H1 (cell line): ENCODE data around the gene KIR3DL2.

Experiments
- CEBPB ChIP-seq: IDR thresholded peaks from 2 replicates; pipeline ENCODE4 v1.6.1; 2012; ENCODE audit warnings: low read depth, low read length
- CTCF ChIP-seq, 3 experiments: IDR thresholded peaks; 1 replicate in 2 of 3; 2 replicates in 1 of 3; pipeline versions ENCODE4 v1.5.1 to v1.6.1; 2011; ENCODE audit warnings: low read length in 3 of 3, mild to moderate bottlenecking in 3 of 3, inconsistent platforms in 2 of 3, low read depth in 1 of 3, moderate library complexity in 1 of 3; ENCODE audit not compliant: insufficient read depth in 1 of 3; ENCODE audit errors: control extremely low read depth in 1 of 3
- HDAC2 ChIP-seq, 2 experiments: fragments of 300-600 bp in 1 of 2; sonication (generic) in 1 of 2; IDR thresholded peaks; 2 replicates each; pipeline ENCODE4 v1.6.1; 2011 to 2012; ENCODE audit warnings: low read depth in 2 of 2, low read length in 2 of 2, mild to moderate bottlenecking in 2 of 2, moderate library complexity in 2 of 2, borderline replicate concordance in 1 of 2, inconsistent platforms in 1 of 2
- POLR2AphosphoS5 ChIP-seq: IDR thresholded peaks from 2 replicates; pipeline ENCODE4 v1.6.1; 2011; ENCODE audit warnings: low read depth, low read length
- TAF1 ChIP-seq: IDR thresholded peaks from 2 replicates; pipeline ENCODE4 v1.6.1; 2011; ENCODE audit warnings: mild to moderate bottlenecking, low read depth, low read length

GRCh38 chr19:54805665-54806515, 44.4 kb upstream of the KIR3DL2 start:
- TF ChIP-seq CTCF (IDR thresholded peaks at IDR 0.05; ENCODE audit: control extremely low read depth in 1 of 3, insufficient read depth in 1 of 3, low read depth in 1 of 3, low read length in 3 of 3) (no peak), POLR2AphosphoS5 (no peak), CEBPB (no peak), HDAC2 (IDR thresholded peaks at IDR 0.05; ENCODE audit: borderline replicate concordance in 1 of 2, low read depth in 2 of 2, low read length in 2 of 2) (no peak), TAF1 (no peak)
